HG02981 (cell line): ENCODE data around the gene NCS1.

Experiments
- ATAC-seq: cut with Tn5 transposase; IDR thresholded peaks from one replicate; pipeline ENCODE4 v1.9.1; 2021; ENCODE audit warnings: mild to moderate bottlenecking, moderate library complexity; ENCODE audit not compliant: unreplicated experiment

NCS1 gene

GRCh38 chr9:130193103-130193502, 20.9 kb downstream of the NCS1 start:
- ATAC-seq, result no peak

- no peak for ATAC-seq
Observed at GRCh38 chr9:130193531-130194377, 21.6 kb downstream of the NCS1 start.

- ATAC-seq, result no peak
Observed at GRCh38 chr9:130194378-130194932, 22.3 kb downstream of the NCS1 start.

DNA sequence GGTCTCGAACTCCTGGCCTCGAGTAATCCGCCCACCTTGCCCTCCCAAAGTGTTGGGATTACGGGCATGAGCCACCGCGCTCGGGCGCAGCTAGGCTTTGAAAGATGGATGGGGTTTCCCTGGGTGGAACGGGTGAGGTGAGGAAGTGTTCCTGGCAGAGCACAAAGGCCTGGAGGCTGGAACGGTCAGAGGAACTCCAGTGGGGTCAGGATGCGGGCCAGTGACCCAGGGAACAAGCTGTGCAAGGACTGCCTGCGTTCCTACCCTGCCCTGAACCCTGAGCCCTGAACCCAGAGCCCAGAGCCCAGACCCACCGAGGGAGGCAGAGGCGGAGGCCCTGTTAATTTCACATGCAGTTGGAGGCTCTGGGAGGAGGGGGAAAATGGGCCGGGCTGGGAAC, 23.4 kb downstream of the NCS1 start:
- no peak for ATAC-seq

DNA sequence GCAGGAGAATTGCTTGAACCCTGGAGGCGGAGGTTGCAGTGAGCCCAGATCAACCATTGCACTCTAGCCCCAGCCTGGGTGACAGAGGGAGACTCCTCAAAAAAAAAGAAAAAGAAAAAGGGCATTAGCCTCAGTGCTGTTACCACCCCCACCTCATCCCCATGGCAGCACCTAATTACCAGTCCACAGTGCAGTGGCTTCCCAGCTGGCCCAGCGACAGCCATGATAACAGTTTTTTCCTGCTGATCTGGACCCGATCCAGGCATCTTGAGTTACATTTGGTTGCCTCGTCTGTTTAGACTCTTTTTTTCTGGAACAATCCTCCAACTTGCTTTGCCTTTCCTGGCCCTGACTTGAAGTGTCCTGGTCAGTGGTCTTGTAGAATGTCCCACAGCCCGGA, 24.4 kb downstream of the NCS1 start:
- no peak for ATAC-seq

DNA sequence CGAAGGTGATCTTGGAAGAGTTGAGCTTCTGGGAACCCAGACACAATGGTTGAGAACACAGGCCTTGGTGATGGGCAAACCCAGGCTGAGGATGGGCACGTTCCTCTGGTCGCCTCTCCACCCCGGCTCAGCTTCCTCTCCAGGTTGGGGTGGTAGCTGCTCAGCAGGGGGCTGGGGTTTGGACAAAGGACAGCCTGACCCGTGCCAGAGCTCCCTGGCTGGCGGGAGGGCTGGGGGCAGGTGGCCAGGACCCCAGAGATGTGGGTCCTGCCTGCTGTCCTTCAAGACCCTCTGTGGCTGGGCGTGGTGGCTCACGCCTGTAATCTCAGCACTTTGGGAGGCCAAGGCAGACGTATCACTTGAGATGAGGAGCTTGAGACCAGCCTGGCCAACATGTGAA, 25.2 kb downstream of the NCS1 start:
- ATAC-seq, result no peak

GRCh38 chr9:130197888-130198287, 25.7 kb downstream of the NCS1 start:
- no peak for ATAC-seq

DNA sequence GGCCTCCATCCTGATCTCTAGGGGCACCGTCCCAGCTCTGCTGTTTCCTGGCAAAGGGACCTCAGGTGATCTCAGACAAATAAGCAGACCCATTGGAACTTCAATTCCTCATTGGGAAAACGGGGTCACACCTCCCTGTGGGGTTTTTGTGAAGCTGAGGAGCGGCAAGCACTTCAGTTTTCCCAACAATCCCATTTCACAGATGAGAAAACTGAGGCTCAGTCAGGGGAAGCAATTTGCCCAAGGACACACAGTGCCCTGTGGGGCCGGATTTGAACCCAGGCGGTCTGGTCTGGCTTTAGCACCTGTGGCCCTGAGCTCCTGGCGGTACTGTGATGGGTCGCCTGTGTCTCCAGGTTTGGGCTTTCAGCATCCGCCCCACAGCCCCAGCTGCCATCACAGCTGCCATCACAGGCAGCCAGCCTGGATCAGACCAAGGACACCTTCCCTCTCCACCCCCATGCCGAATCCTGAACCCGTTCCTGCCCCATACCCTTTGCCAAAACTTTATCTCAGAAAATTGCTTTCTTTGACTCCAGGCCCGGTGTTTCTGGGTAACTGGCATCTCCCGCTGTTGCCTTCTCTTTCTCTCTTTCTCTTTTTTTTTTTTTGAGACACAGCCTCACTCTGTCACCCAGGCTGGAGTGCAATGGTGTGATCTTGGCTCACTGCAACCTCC, 26.4 kb downstream of the NCS1 start:
- no peak for ATAC-seq

GRCh38 chr9:130199605-130200004, 27.4 kb downstream of the NCS1 start:
- ATAC-seq, result no peak

DNA sequence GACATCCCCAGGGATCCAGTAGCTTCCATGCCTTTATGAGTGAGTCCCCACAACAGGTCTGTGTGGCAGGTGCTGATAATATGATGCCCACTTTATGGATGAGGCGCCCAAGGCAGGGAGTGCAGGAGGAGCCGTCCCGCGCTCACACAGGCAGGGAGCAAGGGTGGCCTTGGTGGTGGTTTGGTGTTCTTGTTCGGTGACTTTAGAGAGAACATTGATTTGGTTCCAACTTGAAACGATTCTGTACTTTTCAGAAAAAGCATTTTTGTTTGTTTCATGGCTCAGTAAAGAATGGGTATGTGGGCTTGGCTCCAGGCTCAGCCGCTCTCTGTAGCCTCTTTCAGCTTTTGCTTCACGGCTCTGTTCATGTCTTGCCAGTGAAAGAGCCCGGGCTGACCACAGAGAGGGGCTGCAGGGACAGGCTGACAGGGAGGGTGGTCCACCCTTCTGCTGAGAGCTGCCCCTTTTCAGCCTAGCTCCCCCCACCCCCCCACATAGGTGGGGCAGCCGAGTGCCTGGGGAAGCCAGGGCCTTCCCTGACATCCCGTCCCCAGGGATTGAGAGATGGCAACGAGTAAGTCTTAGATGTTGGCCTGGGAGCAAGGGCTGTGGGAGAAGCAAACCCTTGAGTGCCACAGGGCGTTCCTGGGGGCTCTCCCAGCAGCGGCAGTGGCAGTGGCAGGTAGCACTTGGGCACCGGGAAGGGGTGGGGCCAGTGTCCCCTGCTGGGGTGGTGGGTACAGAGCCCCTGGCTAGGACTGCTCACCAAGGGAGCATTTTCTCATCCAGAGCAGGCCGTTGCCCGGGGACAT, 28.0 kb downstream of the NCS1 start:
- ATAC-seq, result no peak

GRCh38 chr9:130201399-130201873, 29.2 kb downstream of the NCS1 start:
- no peak for ATAC-seq

GRCh38 chr9:130201974-130202373, 29.8 kb downstream of the NCS1 start:
- no peak for ATAC-seq

GRCh38 chr9:130204341-130204740, 32.1 kb downstream of the NCS1 start:
- ATAC-seq, result no peak

DNA sequence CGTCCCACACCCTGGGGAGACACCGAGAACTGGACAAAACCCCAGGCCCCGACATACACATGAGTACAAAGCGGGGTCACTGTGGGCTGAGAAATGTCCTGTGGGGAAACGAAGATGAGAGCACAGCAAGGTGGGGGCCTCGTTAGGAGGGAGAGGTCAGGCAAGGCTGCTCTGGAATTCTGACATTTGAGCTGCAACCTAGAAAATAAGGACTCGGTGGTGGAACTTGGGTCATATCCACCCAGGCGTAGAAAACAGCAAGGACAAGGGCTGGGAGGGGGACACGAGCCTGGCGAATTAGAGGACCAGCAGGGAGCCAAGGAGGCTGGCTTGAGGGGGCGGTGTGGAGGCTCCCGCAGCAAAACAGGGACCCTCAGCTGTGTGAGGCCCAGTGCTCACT, 32.8 kb downstream of the NCS1 start:
- ATAC-seq, result no peak

DNA sequence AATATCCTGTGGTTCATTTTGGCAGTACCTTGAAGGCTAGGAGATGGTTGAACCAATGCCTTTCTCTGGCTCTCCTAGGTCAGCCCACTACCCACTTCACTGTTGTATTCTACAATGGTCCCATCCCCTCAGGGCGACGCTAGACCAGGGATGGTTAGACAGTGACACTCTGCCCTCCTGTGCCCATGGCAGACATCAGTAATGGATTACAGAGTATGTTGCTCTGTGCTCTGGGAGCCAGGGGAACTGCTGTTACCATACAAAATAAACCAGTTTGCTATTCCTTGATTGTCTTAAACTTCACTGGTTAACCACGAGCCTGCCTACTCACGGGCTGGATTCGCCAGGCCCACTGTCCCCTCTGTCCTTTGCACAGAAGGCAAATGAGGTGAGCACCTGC, 33.7 kb downstream of the NCS1 start:
- no peak for ATAC-seq

DNA sequence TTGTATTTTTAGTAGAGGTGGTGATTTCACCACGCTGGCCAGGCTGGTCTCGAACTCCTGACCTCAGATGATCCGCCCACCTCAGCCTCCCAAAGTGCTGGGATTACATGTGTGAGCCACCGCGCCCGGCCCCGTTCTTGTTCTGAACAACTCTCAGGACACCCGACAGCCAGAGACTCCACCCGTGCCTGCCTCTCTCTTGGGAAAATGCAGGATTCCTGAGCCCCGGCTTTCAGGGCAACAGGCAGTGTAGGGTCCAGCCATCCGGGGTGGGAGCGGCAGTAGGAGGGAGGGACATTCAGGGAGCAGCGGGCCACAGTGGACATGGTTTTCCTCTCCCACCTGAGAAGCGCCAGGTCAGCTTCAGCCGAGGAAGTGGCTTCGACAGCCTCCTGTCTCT, 34.4 kb downstream of the NCS1 start:
- ATAC-seq, result no peak

DNA sequence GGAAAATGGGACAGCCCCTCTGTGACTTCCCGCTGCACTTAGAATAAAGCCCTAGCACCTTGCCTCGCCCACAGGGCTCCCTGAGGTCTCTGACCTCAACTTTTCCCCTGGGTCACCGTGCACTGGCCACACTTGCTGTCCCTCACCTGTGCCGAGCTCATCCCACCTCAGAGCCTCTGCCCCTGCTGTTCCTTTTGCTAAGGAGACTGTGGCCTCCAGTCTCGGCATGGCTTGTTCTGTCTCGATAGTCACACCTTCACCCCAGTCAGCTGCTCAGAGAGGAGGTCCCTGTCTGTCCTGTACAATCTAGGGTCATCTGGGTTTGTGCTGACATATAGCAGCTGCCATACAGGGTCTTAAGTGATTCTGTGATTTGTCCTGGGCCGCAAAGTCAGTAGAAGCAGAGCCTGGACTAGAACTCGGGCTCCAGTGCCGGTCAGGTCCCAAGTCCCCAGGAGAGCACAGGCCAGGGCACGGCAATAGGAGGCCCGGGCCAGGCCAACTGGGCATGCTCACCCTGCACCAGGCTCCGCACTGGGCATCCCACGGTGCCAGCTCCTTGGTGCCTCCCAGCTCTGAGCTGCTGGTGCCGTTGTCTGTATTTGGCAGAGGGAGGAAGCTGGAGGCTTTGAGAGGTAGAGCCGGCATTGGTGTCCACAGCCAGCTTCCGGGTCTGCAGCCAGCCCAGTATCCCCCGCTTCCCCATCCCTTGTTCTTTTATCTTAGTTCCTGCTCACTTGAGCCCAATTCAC, 35.2 kb downstream of the NCS1 start:
- ATAC-seq, result no peak

DNA sequence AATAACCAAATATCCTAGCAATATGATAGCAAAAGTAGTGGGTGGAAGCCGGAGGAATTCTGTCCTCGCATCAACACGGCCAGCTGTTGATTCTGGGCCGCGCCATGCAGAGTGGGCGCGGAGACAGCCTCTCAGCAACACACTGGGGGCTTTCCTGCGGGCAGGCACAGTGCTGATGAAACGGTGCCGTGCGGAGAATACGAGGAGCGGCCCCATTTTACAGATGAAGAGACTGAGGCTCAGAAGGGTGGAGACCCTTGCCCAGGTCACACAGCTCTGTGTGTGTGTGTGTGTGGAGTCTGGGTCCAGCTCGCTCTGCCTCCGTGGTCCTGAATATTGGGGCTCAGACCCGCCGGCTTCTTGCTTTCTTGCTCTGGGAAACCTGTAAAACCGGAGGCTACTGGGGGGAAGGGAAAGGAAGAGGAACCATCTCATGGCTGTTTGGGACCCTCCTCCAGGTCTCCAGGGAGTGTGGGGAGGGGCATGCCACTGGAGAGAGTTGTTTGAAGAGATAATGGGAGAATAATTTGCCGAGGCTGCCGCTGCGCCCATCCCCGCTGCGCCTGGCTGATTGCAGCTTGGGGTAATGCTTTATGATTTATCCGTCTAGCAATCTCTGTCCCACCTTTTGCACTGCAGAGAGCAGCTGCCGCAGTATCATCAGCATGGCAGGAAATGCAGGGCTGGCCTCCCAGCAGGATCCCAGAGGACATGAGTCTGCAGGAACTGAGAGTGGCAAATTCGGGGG, 36.6 kb downstream of the NCS1 start:
- ATAC-seq, result no peak

DNA sequence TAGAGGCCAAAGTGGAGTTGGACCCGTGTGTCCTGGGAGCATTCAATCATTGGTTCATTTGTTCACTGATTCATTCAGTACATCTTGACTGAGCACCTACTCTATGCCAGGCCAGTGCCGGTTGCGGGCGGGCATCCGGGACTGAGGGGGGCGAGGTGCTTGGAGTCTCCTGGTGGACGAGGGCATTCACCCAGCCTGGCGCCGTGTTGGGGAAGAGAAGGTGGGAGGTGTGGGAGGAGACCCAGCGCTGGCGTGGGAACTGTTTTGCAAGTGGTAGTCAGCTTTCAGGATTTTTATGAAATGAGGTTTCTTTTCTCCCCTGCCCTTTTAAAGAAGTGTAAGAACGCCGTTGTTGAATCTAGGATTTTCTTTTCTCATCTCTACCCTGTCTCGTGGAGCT, 37.2 kb downstream of the NCS1 start:
- no peak for ATAC-seq
